Loucy (cell line): Measurements from ENCODE around the gene SLC26A3.

Source experiments
- CTCF ChIP-seq: fragments of 200-600 bp; sonication (generic); conservative IDR thresholded peaks from 2 replicates; pipeline ENCODE4 v1.5.1; 2014; ENCODE audit warnings: mild to moderate bottlenecking, antibody characterized with exemption, low read length
- EZH2phosphoT487 ChIP-seq: fragments of 200-600 bp; IDR thresholded peaks from 2 replicates; pipeline ENCODE4 v1.6.1; 2018; ENCODE audit warnings: antibody characterized with exemption, mild to moderate bottlenecking, moderate library complexity, borderline replicate concordance

GRCh38 chr7:107824858-107825257, 21.8 kb upstream of the SLC26A3 start:
- TF ChIP-seq CTCF (no peak), EZH2phosphoT487 (no peak)
